HEK293T (cell line): ENCODE results near the gene CDC42BPG.

Source experiments
- ARNT ChIP-seq: fragments of 450-650 bp; IDR thresholded peaks from 2 replicates; pipeline ENCODE4 v1.6.1; 2017; ENCODE audit warnings: mild to moderate bottlenecking
- BHLHE40 ChIP-seq: fragments of 450-650 bp; IDR thresholded peaks from 2 replicates; pipeline ENCODE4 v1.6.1; 2016; ENCODE audit warnings: mild to moderate bottlenecking, moderate library complexity, borderline replicate concordance
- FOXM1 ChIP-seq: fragments of 450-650 bp; IDR thresholded peaks from 2 replicates; pipeline ENCODE4 v1.6.1; 2017; ENCODE audit warnings: mild to moderate bottlenecking, borderline replicate concordance
- HDGF ChIP-seq: fragments of 450-650 bp; IDR thresholded peaks from 2 replicates; pipeline ENCODE4 v1.6.1; 2017; ENCODE audit warnings: antibody characterized with exemption, borderline replicate concordance
- LEF1 ChIP-seq: fragments of 450-650 bp; IDR thresholded peaks from 2 replicates; pipeline ENCODE4 v1.6.1; 2017; ENCODE audit warnings: mild to moderate bottlenecking, borderline replicate concordance
- NFRKB ChIP-seq: fragments of 450-650 bp; IDR thresholded peaks from 2 replicates; pipeline ENCODE4 v1.6.1; 2016; ENCODE audit warnings: mild to moderate bottlenecking, moderate library complexity
- SP1 ChIP-seq: fragments of 450-650 bp; IDR thresholded peaks from 2 replicates; pipeline ENCODE4 v1.6.1; 2017
- SUZ12 ChIP-seq: fragments of 450-650 bp; IDR thresholded peaks from 2 replicates; pipeline ENCODE4 v1.6.1; 2016; ENCODE audit warnings: mild to moderate bottlenecking

DNA sequence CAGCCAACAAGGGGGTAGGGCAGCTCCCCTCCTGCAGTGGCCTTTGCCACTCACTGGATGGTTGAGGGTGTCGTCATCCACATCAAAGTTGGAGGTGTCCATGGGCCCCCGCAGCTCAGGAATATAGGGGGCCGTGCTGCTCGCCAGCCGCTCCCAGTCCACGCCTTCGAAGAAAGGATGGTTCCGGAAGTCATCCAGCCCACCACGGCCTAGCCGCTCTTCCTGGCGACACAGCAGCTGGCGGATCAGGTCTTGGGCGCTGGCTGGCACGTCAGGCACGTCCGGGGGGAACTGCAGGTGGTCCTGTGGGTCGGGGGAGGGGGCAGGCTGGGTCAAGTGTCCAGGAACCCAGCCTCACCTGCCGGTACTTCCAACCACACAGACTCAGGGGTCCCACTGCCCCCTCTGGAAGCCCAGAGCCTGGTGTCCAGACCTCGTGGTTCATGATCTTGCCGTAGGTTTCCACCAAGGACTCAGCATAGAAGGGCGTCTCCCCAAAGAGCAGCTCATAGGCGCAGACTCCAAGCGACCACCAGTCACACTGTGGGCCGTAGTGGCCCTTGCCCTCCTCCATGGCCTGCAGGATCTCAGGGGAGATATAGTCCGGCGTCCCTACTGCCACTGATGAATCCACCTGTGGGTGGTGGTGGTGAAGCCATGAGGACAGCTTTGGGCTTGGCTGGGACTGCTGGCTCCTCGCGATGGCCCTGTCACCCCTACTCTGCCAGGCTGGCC, 5.7 kb downstream of the CDC42BPG start:
- TF ChIP-seq SP1 (no peak), SUZ12 (no peak), FOXM1 (no peak), BHLHE40 (no peak), HDGF (no peak), NFRKB (no peak), ARNT (no peak), LEF1 (no peak)
